ENCODE data around the gene SYNDIG1. TPM values are rescaled to one million over a fixed set of nuclear protein-coding genes. Genes with fewer than 3 reads are reported as not detected.

The SYNDIG1 gene
- total RNA-seq, 1 experiment from 2014 or later: 5.4 TPM

GRCh38 chr20:24575811-24576210 lies 106.4 kb downstream of the SYNDIG1 start:
- H4K91ac ChIP-seq (ENCODE audit: insufficient read length, low read depth, low read length): no peak overlapping the region
- H3K18ac ChIP-seq (ENCODE audit: insufficient read length, low read depth, low read length): no peak overlapping the region
- no peaks in the 10 kb centered on the region for H3K4me1 ChIP-seq (ENCODE audit: insufficient read depth, low read length)
- H2BK20ac ChIP-seq (ENCODE audit: low read depth, low read length, poor library complexity, severe bottlenecking): no peak overlapping the region
- H2BK12ac ChIP-seq (ENCODE audit: insufficient read length, low read depth, low read length): no peak overlapping the region
- no peak overlapping the region for H3T11ph ChIP-seq (ENCODE audit: low read length)
- H3K4ac ChIP-seq (ENCODE audit: low read depth, low read length): no peak overlapping the region
- no peak overlapping the region for H2AFZ ChIP-seq (ENCODE audit: low read length)
- H2BK120ac ChIP-seq (ENCODE audit: low read depth, low read length, poor library complexity, severe bottlenecking): no peak overlapping the region
- H3K27me3 ChIP-seq (ENCODE audit: insufficient read depth, low read length): no peaks in the 10 kb centered on the region
- no peak overlapping the region for H3K14ac ChIP-seq (ENCODE audit: insufficient read depth, low read length)
- H3K23me2 ChIP-seq (ENCODE audit: insufficient read length, low read depth, low read length, poor library complexity, severe bottlenecking): no peaks in the 10 kb centered on the region
- H3K79me2 ChIP-seq (ENCODE audit: insufficient read depth, low read length): no peaks in the 10 kb centered on the region
- H3K23ac ChIP-seq (ENCODE audit: insufficient read length, low read depth, low read length): no peak overlapping the region
- no CpG with 5 or more reads among the region's 4 CpGs for WGBS (ENCODE audit: extremely low coverage, insufficient read length, low lambda C conversion rate)
- Mint-ChIP-seq H3K4me1 (peaks cover 7% of the 10 kb centered on the region in 2 experiments), H3K36me3 (ENCODE audit: insufficient read depth in 1 of 3, low read depth in 3 of 3) (no peaks in the 10 kb centered on the region), H3K27me3 (ENCODE audit: low read depth) (peaks cover 2% of the 10 kb centered on the region; the same call in 1 of the 2 replicates), H3K4me3 (no peak overlapping the region), H3K9me3 (no peaks in the 10 kb centered on the region), H3K27ac (no peak overlapping the region)
- H3K27ac ChIP-seq (ENCODE audit: insufficient read length, low read depth, low read length): no peak overlapping the region
- no peaks in the 10 kb centered on the region for H3K79me1 ChIP-seq (ENCODE audit: insufficient read depth, low read depth, low read length, poor library complexity, severe bottlenecking)
- TF ChIP-seq CTCF (conservative IDR thresholded peaks at IDR 0.05): no peak
- no peak overlapping the region for H2AK5ac ChIP-seq (ENCODE audit: insufficient read length, low read length)
- H3K9ac ChIP-seq (ENCODE audit: extremely low read depth, insufficient read length, low read length): no peak overlapping the region
- no peak overlapping the region for H2BK15ac ChIP-seq (ENCODE audit: low read depth, low read length)
- no peak overlapping the region for H4K5ac ChIP-seq (ENCODE audit: insufficient read length, low read depth, low read length)
- H3K4me2 ChIP-seq (ENCODE audit: insufficient read depth, insufficient read length, low read length): no peak overlapping the region
- no peaks in the 10 kb centered on the region for H4K20me1 ChIP-seq (ENCODE audit: control insufficient read depth, insufficient read depth, insufficient read length)
- no peak overlapping the region for H2BK5ac ChIP-seq (ENCODE audit: insufficient read length, low read length)
- DNase-seq: no peak
- no peak overlapping the region for H4K8ac ChIP-seq (replicated peaks; ENCODE audit: insufficient read length, low read depth, low read length)
- no peaks in the 10 kb centered on the region for H3K9me3 ChIP-seq (ENCODE audit: control insufficient read depth, low read depth, low read length)
- H3K56ac ChIP-seq (ENCODE audit: insufficient read length, low read depth, low read length): no peak overlapping the region
